A549 treated with ZK216348 at 1 μM for 4 hours (cell line): ENCODE measurements around the gene LYZL1. TPM values are rescaled to one million over a fixed set of nuclear protein-coding genes. Genes with fewer than 3 reads are reported as not detected.

Source experiments
- total RNA-seq: library from RNA; stranded (reverse); fragments of 200-300 nt; extraction: Qiagen RNA extraction; gene quantifications from 5 replicates; pipeline ENCODE4 v1.2.3, GENCODE V29; 2022; ENCODE audit warnings: low read depth

Gene LYZL1
- not detected in 5 replicates for total RNA-seq

GRCh38 chr10:29288906-29289305 lies at the start of gene LYZL1:
Gene LYZL1 (plus strand): TSS chr10:29289070. CDS start chr10:29291868, 2,798 bp downstream.

